Measurements from ENCODE around the gene HSDL1.

DNA sequence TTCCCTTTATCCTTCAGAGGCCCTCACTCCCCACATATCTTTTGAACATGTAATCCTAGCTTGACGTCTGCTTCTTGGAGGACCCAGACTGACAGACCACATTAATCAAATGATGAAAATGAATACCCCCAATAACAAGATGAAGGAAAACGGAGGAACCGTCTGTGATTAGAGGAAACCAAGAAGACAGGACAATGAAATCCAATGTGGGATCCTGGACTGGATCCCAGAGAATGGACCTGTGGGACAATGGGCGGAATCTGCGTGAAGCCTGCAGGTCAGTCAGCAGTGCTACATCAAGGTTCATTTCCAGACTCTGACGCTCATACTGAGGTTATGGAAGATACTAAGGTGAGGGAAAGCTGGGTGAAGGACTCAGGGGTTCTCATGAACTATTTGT lies 64.2 kb downstream of the HSDL1 start:
- TF ChIP-seq, protein P1, sequence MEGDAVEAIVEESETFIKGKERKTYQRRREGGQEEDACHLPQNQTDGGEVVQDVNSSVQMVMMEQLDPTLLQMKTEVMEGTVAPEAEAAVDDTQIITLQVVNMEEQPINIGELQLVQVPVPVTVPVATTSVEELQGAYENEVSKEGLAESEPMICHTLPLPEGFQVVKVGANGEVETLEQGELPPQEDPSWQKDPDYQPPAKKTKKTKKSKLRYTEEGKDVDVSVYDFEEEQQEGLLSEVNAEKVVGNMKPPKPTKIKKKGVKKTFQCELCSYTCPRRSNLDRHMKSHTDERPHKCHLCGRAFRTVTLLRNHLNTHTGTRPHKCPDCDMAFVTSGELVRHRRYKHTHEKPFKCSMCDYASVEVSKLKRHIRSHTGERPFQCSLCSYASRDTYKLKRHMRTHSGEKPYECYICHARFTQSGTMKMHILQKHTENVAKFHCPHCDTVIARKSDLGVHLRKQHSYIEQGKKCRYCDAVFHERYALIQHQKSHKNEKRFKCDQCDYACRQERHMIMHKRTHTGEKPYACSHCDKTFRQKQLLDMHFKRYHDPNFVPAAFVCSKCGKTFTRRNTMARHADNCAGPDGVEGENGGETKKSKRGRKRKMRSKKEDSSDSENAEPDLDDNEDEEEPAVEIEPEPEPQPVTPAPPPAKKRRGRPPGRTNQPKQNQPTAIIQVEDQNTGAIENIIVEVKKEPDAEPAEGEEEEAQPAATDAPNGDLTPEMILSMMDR (IDR thresholded peaks at IDR 0.05): no peak
- TF ChIP-seq POLR2A (IDR thresholded peaks at IDR 0.05): no peak

All from body of pancreas (tissue), 4 donors.